Renal pelvis (tissue), 4 donors: ENCODE measurements around the gene GPR137B. TPM values are rescaled to one million over a fixed set of nuclear protein-coding genes. Genes with fewer than 3 reads are reported as not detected.
"Not testable (repeated sequence)": the region's sequence is repeated elsewhere in the genome, so short reads cannot be mapped to it uniquely, and the experiment has no call there.

Experiments
- DNase-seq: peaks from one replicate; pipeline ENCODE4 v3.0.0-alpha.2; 2013
- polyA plus RNA-seq, 3 donors: library from polyadenylated mRNA; unstranded; fragments of 120-200 nt; gene quantifications; one replicate each; pipeline ENCODE4 v1.2.1, GENCODE V29; 2013; ENCODE audit not compliant: insufficient read length in 3 of 3

Gene GPR137B
- polyA plus RNA-seq, 3 donors, result 36.5 to 38.7 (median 37.7) TPM

- DNase-seq, result no peak
These were observed 37.3 kb downstream of the GPR137B start for GRCh38 chr1:236179634-236180033.

- no peak for DNase-seq
These were observed 38.7 kb downstream of the GPR137B start for GRCh38 chr1:236181059-236181458.

- DNase-seq, result no peak
These were observed 43.3 kb downstream of the GPR137B start for GRCh38 chr1:236185687-236186086.

- not testable (repeated sequence) for DNase-seq
These were observed 44.1 kb downstream of the GPR137B start for GRCh38 chr1:236186471-236186870.

- not testable (repeated sequence) for DNase-seq
These were observed 45.7 kb downstream of the GPR137B start for GRCh38 chr1:236188084-236188483.

- no peak for DNase-seq
These were observed 50.8 kb downstream of the GPR137B start for GRCh38 chr1:236193184-236193583.

GRCh38 chr1:236200925-236201324, 58.6 kb downstream of the GPR137B start:
- DNase-seq, result no peak

GRCh38 chr1:236201786-236202185, 59.4 kb downstream of the GPR137B start:
- DNase-seq, result no peak

GRCh38 chr1:236204039-236204438, 61.7 kb downstream of the GPR137B start:
- DNase-seq, result no peak

- DNase-seq, result no peak
These were observed 62.3 kb downstream of the GPR137B start for GRCh38 chr1:236204656-236205055.

GRCh38 chr1:236206548-236206947, 64.2 kb downstream of the GPR137B start:
- peak; percentile 2 for DNase-seq

GRCh38 chr1:236207121-236207520, 64.8 kb downstream of the GPR137B start:
- no peak for DNase-seq

GRCh38 chr1:236207569-236207968, 65.2 kb downstream of the GPR137B start:
- no peak for DNase-seq

GRCh38 chr1:236209185-236209584, 66.8 kb downstream of the GPR137B start:
- no peak for DNase-seq

GRCh38 chr1:236209713-236210112, 67.4 kb downstream of the GPR137B start:
- DNase-seq, result no peak

GRCh38 chr1:236211815-236212214, 69.5 kb downstream of the GPR137B start:
- no peak for DNase-seq

- DNase-seq, result no peak
These were observed 71.2 kb downstream of the GPR137B start for GRCh38 chr1:236213534-236213933.

- DNase-seq, result no peak
These were observed 72.4 kb downstream of the GPR137B start for GRCh38 chr1:236214761-236215160.

GRCh38 chr1:236220473-236220872, 78.1 kb downstream of the GPR137B start:
- DNase-seq, result no peak

- no peak for DNase-seq
These were observed 80.3 kb downstream of the GPR137B start for GRCh38 chr1:236222632-236223031.

- no peak for DNase-seq
These were observed 86.1 kb downstream of the GPR137B start for GRCh38 chr1:236228411-236228810.

GRCh38 chr1:236235116-236235515, 92.8 kb downstream of the GPR137B start:
- DNase-seq, result no peak

- DNase-seq, result no peak
These were observed 96.8 kb downstream of the GPR137B start for GRCh38 chr1:236239092-236239585.

- DNase-seq, result no peak
These were observed 98.3 kb downstream of the GPR137B start for GRCh38 chr1:236240675-236241074.

- DNase-seq, result no peak
These were observed 100.2 kb downstream of the GPR137B start for GRCh38 chr1:236242568-236242967.
